Mammary epithelial cell (primary cell): ENCODE measurements around the gene CNTROB.

ENCODE experiments used
- EZH2 ChIP-seq: IDR thresholded peaks from 2 replicates; pipeline ENCODE4 v1.6.1; 2012; ENCODE audit warnings: low read length, inconsistent platforms, borderline replicate concordance
- TF ChIP-seq, protein P1 (sequence below), 2 donors: IDR thresholded peaks in 1 of 2; conservative IDR thresholded peaks in 1 of 2; 2 replicates each; pipeline ENCODE4 v1.5.1; 2011 to 2012; ENCODE audit warnings: inconsistent platforms in 2 of 2, low read length in 2 of 2, mild to moderate bottlenecking in 2 of 2, control low read depth in 1 of 2, low read depth in 1 of 2; ENCODE audit not compliant: insufficient read depth in 1 of 2; ENCODE audit errors: extremely low read depth in 1 of 2

DNA sequence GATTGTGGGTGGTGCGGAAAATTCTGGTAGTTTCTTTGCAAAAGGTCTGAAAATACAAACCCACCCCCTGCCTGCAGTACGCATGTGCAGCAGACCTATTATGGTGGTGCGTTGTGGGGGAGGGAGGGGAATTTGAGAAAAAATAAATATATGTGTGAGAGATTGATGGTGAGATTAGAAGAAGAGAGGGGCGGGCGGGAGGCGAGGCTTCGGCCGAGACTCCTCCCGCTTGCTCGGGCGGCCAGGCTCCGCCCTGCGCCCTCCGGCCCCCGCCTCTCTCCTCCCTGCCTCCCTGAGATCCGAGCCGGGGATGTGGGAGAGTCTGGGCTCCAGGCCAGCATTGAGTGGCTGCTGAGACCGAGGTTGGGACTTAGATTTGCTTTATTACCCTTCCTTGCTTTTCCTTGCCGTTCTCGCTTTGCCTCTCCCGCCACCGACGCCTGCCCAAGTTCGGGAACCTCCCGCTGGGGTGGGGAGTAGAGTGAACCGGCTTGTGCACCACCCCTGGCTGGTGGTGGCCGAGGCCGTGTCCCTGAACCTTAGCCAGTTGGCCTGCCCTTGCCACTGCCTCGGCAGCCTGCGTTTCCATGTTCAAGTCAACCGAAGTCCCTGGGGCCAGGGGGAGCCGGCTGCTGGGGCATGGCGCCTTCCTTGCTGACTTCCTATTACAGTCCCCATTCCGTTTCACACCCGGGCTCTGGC is 44.4 kb upstream of the CNTROB start:
- no peak for TF ChIP-seq EZH2
- TF ChIP-seq, protein P1, sequence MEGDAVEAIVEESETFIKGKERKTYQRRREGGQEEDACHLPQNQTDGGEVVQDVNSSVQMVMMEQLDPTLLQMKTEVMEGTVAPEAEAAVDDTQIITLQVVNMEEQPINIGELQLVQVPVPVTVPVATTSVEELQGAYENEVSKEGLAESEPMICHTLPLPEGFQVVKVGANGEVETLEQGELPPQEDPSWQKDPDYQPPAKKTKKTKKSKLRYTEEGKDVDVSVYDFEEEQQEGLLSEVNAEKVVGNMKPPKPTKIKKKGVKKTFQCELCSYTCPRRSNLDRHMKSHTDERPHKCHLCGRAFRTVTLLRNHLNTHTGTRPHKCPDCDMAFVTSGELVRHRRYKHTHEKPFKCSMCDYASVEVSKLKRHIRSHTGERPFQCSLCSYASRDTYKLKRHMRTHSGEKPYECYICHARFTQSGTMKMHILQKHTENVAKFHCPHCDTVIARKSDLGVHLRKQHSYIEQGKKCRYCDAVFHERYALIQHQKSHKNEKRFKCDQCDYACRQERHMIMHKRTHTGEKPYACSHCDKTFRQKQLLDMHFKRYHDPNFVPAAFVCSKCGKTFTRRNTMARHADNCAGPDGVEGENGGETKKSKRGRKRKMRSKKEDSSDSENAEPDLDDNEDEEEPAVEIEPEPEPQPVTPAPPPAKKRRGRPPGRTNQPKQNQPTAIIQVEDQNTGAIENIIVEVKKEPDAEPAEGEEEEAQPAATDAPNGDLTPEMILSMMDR (conservative IDR thresholded peaks at IDR 0.05 in 1 of 2, IDR thresholded peaks at IDR 0.05 in 1 of 2; ENCODE audit: extremely low read depth in 1 of 2, insufficient read depth in 1 of 2, low read depth in 1 of 2, low read length in 2 of 2), result no peak
